Esophagus squamous epithelium (tissue), 4 donors: ENCODE results near the gene THPO.

Experiments
- CTCF ChIP-seq, 6 experiments: fragments of 450-650 bp in 4 of 6; fragments of 200-600 bp in 2 of 6; sonication (generic) in 2 of 6; IDR thresholded peaks; one replicate each; pipeline ENCODE4 v1.5.1; 2016 to 2019; ENCODE audit warnings: antibody characterized with exemption in 6 of 6, mild to moderate bottlenecking in 4 of 6, moderate library complexity in 4 of 6
- POLR2A ChIP-seq, 4 donors: fragments of 450-650 bp; IDR thresholded peaks; one replicate each; pipeline ENCODE4 v1.6.1; 2017; ENCODE audit warnings: antibody characterized with exemption in 4 of 4, mild to moderate bottlenecking in 4 of 4, moderate library complexity in 3 of 4

DNA sequence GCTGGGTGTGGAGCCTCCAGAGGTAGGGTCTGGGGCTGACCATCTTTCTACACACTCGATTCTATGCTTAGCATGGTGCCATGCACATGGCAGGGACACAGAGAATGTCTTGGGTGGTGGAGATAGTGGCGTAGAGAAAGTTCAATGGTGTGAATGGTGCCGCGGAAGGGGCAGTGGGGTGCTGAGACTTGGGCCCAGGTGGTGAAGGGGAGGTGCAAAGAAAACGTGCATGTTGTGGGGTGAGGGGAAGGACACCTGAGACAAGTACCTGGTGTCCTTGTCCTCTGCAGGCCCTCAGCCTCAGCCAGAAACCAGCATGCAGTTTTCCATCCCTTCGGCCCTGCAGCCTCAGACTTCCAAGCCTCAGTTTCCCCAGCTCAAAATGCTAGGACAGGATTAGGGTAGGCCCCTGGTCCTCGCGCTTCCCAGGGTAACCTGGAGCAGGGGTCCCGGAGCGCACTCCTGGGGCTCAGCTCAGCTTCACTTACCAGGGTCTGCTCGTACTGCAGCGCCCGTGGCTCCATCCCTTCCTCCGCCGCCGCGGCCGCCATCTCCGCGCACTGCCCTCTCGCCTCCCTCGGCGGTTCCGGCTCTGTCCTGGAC lies 17.0 kb downstream of the THPO start:
- TF ChIP-seq CTCF (IDR thresholded peaks at IDR 0.05) (no peak), POLR2A (IDR thresholded peaks at IDR 0.05) (no peak)
